Lung (tissue), 12 donors: ENCODE data around the gene ZNF784. TPM values are rescaled to one million over a fixed set of nuclear protein-coding genes. Genes with fewer than 3 reads are reported as not detected.

Source experiments
- ATAC-seq: fragments of 200-7000 bp; cut with Tn5 transposase; one replicate; pipeline ENCODE4 v1.9.1; 2020; ENCODE audit warnings: moderate number of reproducible peaks; ENCODE audit not compliant: insufficient read depth, low FRiP score
- DNase-seq, 3 donors: peaks; one replicate each; pipeline ENCODE4 v3.0.0-alpha.2; 2013 to 2017
- H3K27ac ChIP-seq, 2 donors: one replicate each; pipeline ENCODE4 v1.5.1; 2013; ENCODE audit warnings: mild to moderate bottlenecking in 2 of 2, moderate library complexity in 2 of 2, control low read depth in 1 of 2, inconsistent platforms in 1 of 2, low read depth in 1 of 2, low read length in 1 of 2
- H3K27me3 ChIP-seq, 3 donors: one replicate each; pipeline ENCODE4 v1.5.1; 2013; ENCODE audit warnings: low read length in 2 of 3; ENCODE audit not compliant: control insufficient read depth in 3 of 3, insufficient read depth in 3 of 3
- H3K36me3 ChIP-seq, 4 donors: one replicate each; pipeline ENCODE4 v1.5.1; 2013; ENCODE audit warnings: low read length in 4 of 4, mild to moderate bottlenecking in 1 of 4, moderate library complexity in 1 of 4; ENCODE audit not compliant: control insufficient read depth in 4 of 4, insufficient read depth in 4 of 4
- H3K4me1 ChIP-seq, 5 donors: one replicate each; pipeline ENCODE4 v1.5.1; 2013; ENCODE audit warnings: low read length in 5 of 5, mild to moderate bottlenecking in 2 of 5, moderate library complexity in 1 of 5; ENCODE audit not compliant: control insufficient read depth in 5 of 5, insufficient read depth in 5 of 5
- H3K4me3 ChIP-seq: one replicate; pipeline ENCODE4 v1.5.1; 2013; ENCODE audit warnings: mild to moderate bottlenecking, control low read depth, moderate library complexity
- H3K9ac ChIP-seq, 2 donors: one replicate each; pipeline ENCODE4 v1.5.1; 2013; ENCODE audit warnings: low read length in 2 of 2, control low read depth in 1 of 2; ENCODE audit not compliant: insufficient read depth in 1 of 2
- H3K9me3 ChIP-seq, 4 donors: one replicate each; pipeline ENCODE4 v1.5.1; 2013; ENCODE audit warnings: low read length in 3 of 4, mild to moderate bottlenecking in 1 of 4, moderate library complexity in 1 of 4; ENCODE audit not compliant: control insufficient read depth in 4 of 4, insufficient read depth in 3 of 4
- WGBS, 2 donors: extraction: QIAGEN DNeasy Blood & Tissue Kit; methylation state at CpG; one replicate each; pipeline ENCODE4 v1.1.7; 2013; 5-methylcytosine and 5-hydroxymethylcytosine counted together
- polyA plus RNA-seq, 2 donors: library from polyadenylated mRNA; stranded (reverse); fragments of 200-250 nt; gene quantifications; one replicate each; pipeline ENCODE4 v1.2.1, GENCODE V29; 2013
- total RNA-seq, 2 donors: library from RNA; depleted of rRNA in 1 of 2; stranded (reverse); fragments of >200 nt in 1 of 2; gene quantifications; one replicate each; pipeline ENCODE4 v1.2.1, GENCODE V29; 2014 to 2021
- TF ChIP-seq, protein P1 (sequence below): IDR thresholded peaks from 2 replicates; pipeline ENCODE4 v1.5.1; 2012; ENCODE audit warnings: mild to moderate bottlenecking; ENCODE audit errors: control extremely low read depth, extremely low read depth
- donor health status: control.
- donor health status: control.
- donor health status: Bipolar disorder and iron deficiency.
- donor health status: healthy.
- donor health status: DM: yes; HTN: yes; CAD: no.

ZNF784 gene
- total and polyA plus RNA-seq, 4 donors = 6.3 to 9.4 (median 6.9) TPM

DNA sequence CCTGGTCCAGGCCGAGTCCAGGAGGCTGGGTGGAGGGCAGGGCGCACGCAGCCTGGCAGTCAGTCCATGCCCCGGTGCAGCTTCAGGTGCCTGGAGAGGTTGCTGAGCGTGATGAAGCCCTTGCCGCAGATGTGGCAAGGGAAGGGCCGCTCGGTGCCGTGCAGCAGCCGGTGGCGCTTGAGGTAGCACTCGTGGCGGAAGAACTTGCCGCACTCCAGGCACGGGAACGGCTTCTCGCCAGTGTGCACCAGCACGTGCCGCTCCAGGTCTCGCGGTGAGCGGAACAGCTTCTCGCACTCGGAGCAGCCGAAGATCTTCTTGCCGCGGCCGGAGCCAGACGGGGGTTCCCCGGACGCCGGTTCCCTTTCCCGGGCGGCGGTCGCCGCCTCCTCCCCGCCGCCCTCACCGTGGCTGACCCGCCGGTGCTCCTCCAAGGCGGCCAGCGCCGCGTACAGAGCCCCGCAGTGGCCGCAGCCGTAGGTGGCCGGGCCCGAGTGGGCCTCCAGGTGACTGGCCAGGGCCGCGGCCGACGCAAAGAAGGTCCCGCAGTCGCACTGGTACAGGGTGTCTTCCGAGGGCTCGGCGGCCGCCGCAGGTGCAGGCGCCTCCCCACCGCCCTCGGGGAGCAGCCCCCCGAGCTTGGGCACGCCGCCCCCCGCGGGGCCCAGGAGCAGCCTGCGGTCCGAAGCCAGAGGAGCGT lies 31.8 kb downstream of the ZNF784 start:
- no peak for DNase-seq
- Histone ChIP-seq H3K27ac (no peak overlapping the region), H3K4me3 (no peak overlapping the region), H3K9me3 (no peaks in the 10 kb centered on the region), H3K27me3 (no peaks in the 10 kb centered on the region), H3K36me3 (peaks cover 5 to 30% (median 23%) of the 10 kb centered on the region in 4 donors), H3K9ac (no peak overlapping the region), H3K4me1 (peaks cover 0 to under 1% (median 0%) of the 10 kb centered on the region in 5 donors)
- no peak for ATAC-seq
- TF ChIP-seq, protein P1, sequence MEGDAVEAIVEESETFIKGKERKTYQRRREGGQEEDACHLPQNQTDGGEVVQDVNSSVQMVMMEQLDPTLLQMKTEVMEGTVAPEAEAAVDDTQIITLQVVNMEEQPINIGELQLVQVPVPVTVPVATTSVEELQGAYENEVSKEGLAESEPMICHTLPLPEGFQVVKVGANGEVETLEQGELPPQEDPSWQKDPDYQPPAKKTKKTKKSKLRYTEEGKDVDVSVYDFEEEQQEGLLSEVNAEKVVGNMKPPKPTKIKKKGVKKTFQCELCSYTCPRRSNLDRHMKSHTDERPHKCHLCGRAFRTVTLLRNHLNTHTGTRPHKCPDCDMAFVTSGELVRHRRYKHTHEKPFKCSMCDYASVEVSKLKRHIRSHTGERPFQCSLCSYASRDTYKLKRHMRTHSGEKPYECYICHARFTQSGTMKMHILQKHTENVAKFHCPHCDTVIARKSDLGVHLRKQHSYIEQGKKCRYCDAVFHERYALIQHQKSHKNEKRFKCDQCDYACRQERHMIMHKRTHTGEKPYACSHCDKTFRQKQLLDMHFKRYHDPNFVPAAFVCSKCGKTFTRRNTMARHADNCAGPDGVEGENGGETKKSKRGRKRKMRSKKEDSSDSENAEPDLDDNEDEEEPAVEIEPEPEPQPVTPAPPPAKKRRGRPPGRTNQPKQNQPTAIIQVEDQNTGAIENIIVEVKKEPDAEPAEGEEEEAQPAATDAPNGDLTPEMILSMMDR = no peak
- WGBS, 2 donors = 94 to 95% methylated on average over 62 to 73 of the region's 73 CpGs

DNA sequence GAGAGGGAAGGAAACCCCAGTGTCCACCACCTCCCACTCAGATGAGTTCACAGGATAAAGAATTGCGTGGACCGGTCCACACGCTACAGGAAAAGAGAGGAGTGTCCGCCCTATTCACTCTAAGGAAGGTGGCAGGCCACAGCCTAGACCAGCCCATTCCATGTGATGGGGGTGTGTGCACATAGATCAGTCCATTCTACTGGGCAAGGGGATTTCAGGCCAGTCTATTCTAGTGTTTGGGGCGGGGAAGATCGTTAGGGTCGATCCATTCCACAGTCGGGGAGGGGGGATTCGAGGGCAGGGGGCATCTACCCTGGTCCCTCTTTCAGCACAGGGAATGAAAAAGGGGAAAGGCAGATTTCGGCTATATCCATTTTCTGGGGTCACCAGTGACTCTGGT lies 32.8 kb downstream of the ZNF784 start:
- Histone ChIP-seq H3K9me3 (no peaks in the 10 kb centered on the region), H3K4me1 (peaks cover 0 to 10% (median 1%) of the 10 kb centered on the region in 5 donors), H3K9ac (no peak overlapping the region), H3K27ac (no peak overlapping the region), H3K36me3 (peaks cover 5 to 27% (median 21%) of the 10 kb centered on the region in 4 donors), H3K27me3 (no peaks in the 10 kb centered on the region), H3K4me3 (no peak overlapping the region)
- ATAC-seq (no peak), DNase-seq (no peak)
- TF ChIP-seq, protein P1 = no peak
- 86 to 91% methylated on average over 10 of the region's 10 CpGs for WGBS, 2 donors

DNA sequence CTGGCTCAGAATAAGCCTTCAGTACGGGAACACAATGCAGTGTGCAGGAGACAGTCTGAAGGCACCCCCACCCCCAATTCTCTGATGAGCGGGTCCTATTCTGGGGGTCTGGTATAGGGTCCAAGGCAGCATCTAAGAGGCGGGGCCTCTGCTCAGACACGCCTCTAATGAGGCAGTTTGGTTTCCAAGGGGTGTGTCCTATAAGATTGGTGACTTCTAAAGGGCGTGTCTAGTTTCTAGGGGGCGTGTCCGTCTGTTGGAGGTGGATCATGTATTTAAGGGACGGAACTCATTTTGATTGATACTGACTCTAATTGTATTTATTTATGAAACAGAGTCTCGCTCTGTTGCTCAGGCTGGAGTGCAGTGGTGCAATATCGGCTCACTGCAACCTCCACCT lies 33.7 kb downstream of the ZNF784 start:
- DNase-seq (no peak), ATAC-seq (no peak)
- TF ChIP-seq, protein P1 = no peak
- Histone ChIP-seq H3K4me3 (no peak overlapping the region), H3K9ac (no peak overlapping the region), H3K27ac (no peak overlapping the region), H3K36me3 (peaks cover 5 to 20% (median 13%) of the 10 kb centered on the region in 4 donors), H3K9me3 (no peaks in the 10 kb centered on the region), H3K27me3 (no peaks in the 10 kb centered on the region), H3K4me1 (peaks cover 0 to 14% (median 3%) of the 10 kb centered on the region in 5 donors)
- WGBS, 2 donors = 89 to 90% methylated on average over 10 of the region's 10 CpGs
